Upper lobe of left lung (tissue), 6 donors: ENCODE measurements around the gene PCDHGA4. TPM values are rescaled to one million over a fixed set of nuclear protein-coding genes. Genes with fewer than 3 reads are reported as not detected.
"Not testable (repeated sequence)": the region's sequence is repeated elsewhere in the genome, so short reads cannot be mapped to it uniquely, and the experiment has no call there.

ENCODE experiments used
- ATAC-seq, 2 donors: fragments of 200-7000 bp; cut with Tn5 transposase; one replicate each; pipeline ENCODE4 v1.9.1; 2022; ENCODE audit warnings: mild to moderate bottlenecking in 2 of 2, moderate library complexity in 2 of 2; ENCODE audit not compliant: low FRiP score in 2 of 2
- DNase-seq, 2 donors: peaks; one replicate each; pipeline ENCODE4 v3.0.0-alpha.2; 2019 to 2020
- H3K27ac ChIP-seq, 4 donors: fragments of 200-600 bp; sonication (generic); one replicate each; pipeline ENCODE4 v1.5.1; 2016 to 2019
- H3K27me3 ChIP-seq, 4 donors: fragments of 200-600 bp; sonication (generic); one replicate each; pipeline ENCODE4 v1.5.1; 2017 to 2019
- H3K36me3 ChIP-seq, 4 donors: fragments of 200-600 bp; sonication (generic); one replicate each; pipeline ENCODE4 v1.5.1; 2016 to 2019
- H3K4me1 ChIP-seq, 4 donors: fragments of 200-600 bp; sonication (generic); one replicate each; pipeline ENCODE4 v1.5.1; 2018 to 2019
- H3K4me3 ChIP-seq, 4 donors: fragments of 200-600 bp; sonication (generic); one replicate each; pipeline ENCODE4 v1.5.1; 2017 to 2019; ENCODE audit warnings: mild to moderate bottlenecking in 2 of 4, moderate library complexity in 1 of 4
- H3K9me3 ChIP-seq, 4 donors: fragments of 200-600 bp; sonication (generic); one replicate each; pipeline ENCODE4 v1.5.1; 2018 to 2019
- CTCF ChIP-seq, 6 experiments: fragments of 450-650 bp in 4 of 6; fragments of 200-600 bp in 2 of 6; sonication (generic) in 2 of 6; IDR thresholded peaks; one replicate each; pipeline ENCODE4 v1.5.1; 2016 to 2019; ENCODE audit warnings: antibody characterized with exemption in 6 of 6
- EP300 ChIP-seq, 4 donors: sonication (generic); formaldehyde crosslinking; IDR thresholded peaks; one replicate each; pipeline ENCODE4 v1.5.1; 2017; ENCODE audit warnings: antibody characterized with exemption in 4 of 4, control low read depth in 2 of 4
- POLR2A ChIP-seq, 4 donors: fragments of 450-650 bp; IDR thresholded peaks; one replicate each; pipeline ENCODE4 v1.5.1; 2016 to 2017; ENCODE audit warnings: antibody characterized with exemption in 4 of 4, mild to moderate bottlenecking in 2 of 4
- POLR2AphosphoS5 ChIP-seq, 2 donors: sonication (generic); formaldehyde crosslinking; IDR thresholded peaks; one replicate each; pipeline ENCODE4 v1.5.1; 2017; ENCODE audit warnings: antibody characterized with exemption in 2 of 2
- WGBS, 2 donors: methylation state at CpG; one replicate each; pipeline ENCODE4 v1.1.5; 2017 to 2018; 5-methylcytosine and 5-hydroxymethylcytosine counted together
- total RNA-seq, 6 donors: library from RNA; depleted of rRNA in 4 of 6; stranded (reverse); fragments of >200 nt in 4 of 6; gene quantifications; one replicate each; pipeline versions ENCODE4 v1.1.0 to v1.2.1, GENCODE V29; 2016 to 2021
- donor health status: DM: no; HTN: no; CAD: no; lungs with moderate emphysema.
- donor health status: DM: no; HTN: yes; CAD: no; lungs with severe emphysema.

Gene PCDHGA4
- total RNA-seq, 6 donors from 2014 or later: 1.7 to 9.4 (median 2.8) TPM

GRCh38 chr5:141342773-141343172, 12.0 kb upstream of the PCDHGA4 start:
- Histone ChIP-seq H3K4me1 (no peaks in the 10 kb centered on the region), H3K27me3 (no peaks in the 10 kb centered on the region), H3K9me3 (peaks cover 32 to 84% (median 59%) of the 10 kb centered on the region in 4 donors), H3K36me3 (no peaks in the 10 kb centered on the region), H3K27ac (no peak overlapping the region), H3K4me3 (no peak overlapping the region)
- 10 to 24% methylated on average over 1 of the region's 1 CpG for WGBS, 2 donors
- ATAC-seq: no peak
- TF ChIP-seq EP300 (IDR thresholded peaks at IDR 0.05) (no peak), POLR2A (IDR thresholded peaks at IDR 0.05) (no peak), POLR2AphosphoS5 (IDR thresholded peaks at IDR 0.05) (no peak), CTCF (IDR thresholded peaks at IDR 0.05) (no peak)
- no peak for DNase-seq

DNA sequence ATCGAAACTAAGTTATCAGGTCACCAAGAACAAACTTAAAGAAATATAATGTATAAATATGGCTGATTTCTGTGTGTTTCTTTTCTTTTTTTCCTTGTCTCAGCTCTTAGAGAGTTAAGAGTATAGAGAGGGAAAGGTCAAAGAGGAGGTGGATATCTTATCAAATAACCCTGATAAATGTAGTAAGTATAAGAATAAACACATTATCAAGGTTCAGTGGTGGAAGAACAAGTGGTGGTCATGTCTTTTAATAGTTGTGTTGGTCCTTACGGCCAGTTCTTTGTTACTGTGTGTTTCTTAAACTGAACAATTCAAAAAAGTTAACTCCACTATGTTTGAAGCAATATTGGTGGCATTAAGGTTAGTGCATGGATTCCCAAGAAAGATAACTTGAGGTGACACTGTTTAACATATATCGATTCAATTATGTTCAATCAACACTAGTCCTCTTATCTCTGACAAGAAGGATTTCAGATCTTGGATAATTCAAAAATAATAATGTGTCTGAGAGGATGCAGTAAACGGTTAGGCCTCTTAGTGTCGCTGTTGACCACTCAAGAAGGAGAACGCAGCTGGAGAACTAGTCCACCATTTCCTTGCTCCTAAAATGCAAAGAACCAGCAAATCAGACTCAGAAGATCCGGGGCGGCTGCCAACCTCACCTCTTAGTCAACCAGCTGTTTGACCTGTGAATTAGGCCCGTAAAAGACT, 11.4 kb upstream of the PCDHGA4 start, which contains the start of gene PCDHGA3:
PCDHGA3 (plus strand) TSS at position 588 of the 711 bp plus-strand sequence. CDS start 205 bp downstream, outside the sequence.
- Histone ChIP-seq H3K4me1 (no peaks in the 10 kb centered on the region), H3K27me3 (no peaks in the 10 kb centered on the region), H3K27ac (no peak within 1 kb of the TSS), H3K9me3 (peaks cover 27 to 84% (median 52%) of the 10 kb centered on the region in 4 donors), H3K36me3 (no peaks in the 10 kb centered on the region), H3K4me3 (peak within 1 kb of the TSS in 2 of 4 donors; percentile 5 to 19)
- no peak for TF ChIP-seq EP300 (IDR thresholded peaks at IDR 0.05)
- TF ChIP-seq POLR2AphosphoS5 (IDR thresholded peaks at IDR 0.05): no peak
- peak in 1 of 6 experiments; percentile 12 for TF ChIP-seq CTCF (IDR thresholded peaks at IDR 0.05)
- TF ChIP-seq POLR2A (IDR thresholded peaks at IDR 0.05): no peak
- DNase-seq: no peak
- 25 to 31% methylated on average over 9 of the region's 9 CpGs for WGBS, 2 donors
- no peak for ATAC-seq

DNA sequence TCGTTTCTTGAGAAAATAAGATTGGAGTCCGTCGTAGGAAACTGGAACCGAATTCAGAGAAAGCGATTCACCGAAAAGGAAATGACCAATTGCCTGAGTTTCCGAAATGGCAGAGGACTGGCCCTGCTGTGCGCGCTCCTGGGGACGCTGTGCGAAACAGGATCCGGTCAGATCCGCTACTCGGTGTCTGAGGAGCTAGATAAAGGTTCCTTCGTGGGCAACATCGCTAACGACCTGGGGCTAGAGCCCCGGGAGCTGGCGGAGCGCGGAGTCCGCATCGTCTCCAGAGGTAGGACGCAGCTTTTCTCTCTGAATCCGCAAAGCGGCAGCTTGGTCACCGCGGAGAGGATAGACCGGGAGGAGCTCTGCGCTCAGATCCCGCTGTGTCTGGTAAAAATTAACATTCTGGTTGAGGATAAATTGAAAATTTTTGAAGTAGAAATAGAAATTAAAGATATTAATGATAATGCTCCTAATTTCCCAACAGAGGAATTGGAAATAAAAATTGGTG, 10.8 kb upstream of the PCDHGA4 start:
- no peak overlapping the region for H3K27ac ChIP-seq
- ATAC-seq (no peak), DNase-seq (peak in 1 of 2 donors; percentile 65)
- no peaks in the 10 kb centered on the region for H3K4me1 ChIP-seq
- no peaks in the 10 kb centered on the region for H3K27me3 ChIP-seq
- no peak for TF ChIP-seq CTCF (IDR thresholded peaks at IDR 0.05)
- no peak for TF ChIP-seq POLR2AphosphoS5 (IDR thresholded peaks at IDR 0.05)
- TF ChIP-seq EP300 (IDR thresholded peaks at IDR 0.05): no peak
- TF ChIP-seq POLR2A (IDR thresholded peaks at IDR 0.05): no peak
- H3K4me3 ChIP-seq: peak overlapping the region in 2 of 4 donors; percentile 5 to 19
- WGBS, 2 donors: 24 to 30% methylated on average over 31 of the region's 31 CpGs
- H3K36me3 ChIP-seq: no peaks in the 10 kb centered on the region
- H3K9me3 ChIP-seq: peaks cover 21 to 78% (median 46%) of the 10 kb centered on the region in 4 donors

DNA sequence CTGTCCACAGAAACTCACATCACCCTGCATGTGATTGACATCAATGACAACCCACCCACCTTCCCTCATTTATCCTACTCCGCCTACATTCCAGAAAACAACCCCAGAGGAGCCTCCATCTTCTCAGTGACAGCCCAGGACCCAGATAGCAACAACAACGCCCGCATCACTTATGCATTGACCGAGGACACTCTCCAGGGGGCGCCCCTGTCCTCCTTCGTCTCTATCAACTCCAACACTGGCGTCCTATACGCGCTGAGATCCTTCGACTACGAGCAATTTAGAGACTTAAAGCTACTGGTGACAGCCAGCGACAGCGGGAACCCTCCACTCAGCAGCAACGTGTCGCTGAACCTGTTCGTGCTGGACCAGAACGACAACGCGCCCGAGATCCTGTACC, 9.5 kb upstream of the PCDHGA4 start:
- DNase-seq: no peak

GRCh38 chr5:141346017-141346416, 8.8 kb upstream of the PCDHGA4 start:
- H3K4me1 ChIP-seq, H3K36me3 ChIP-seq, ATAC-seq, H3K27me3 ChIP-seq, H3K4me3 ChIP-seq, H3K27ac ChIP-seq: not testable (repeated sequence)
- peaks cover 19 to 73% (median 41%) of the 10 kb centered on the region in 4 donors for H3K9me3 ChIP-seq
- 49 to 58% methylated on average over 8 of the region's 35 CpGs for WGBS, 2 donors
- peak in 1 of 2 donors; percentile 62 for DNase-seq

More for the DNA sequence above, 9.5 kb upstream of the PCDHGA4 start:
- Histone ChIP-seq H3K36me3 (no peaks in the 10 kb centered on the region), H3K27me3 (no peaks in the 10 kb centered on the region), H3K4me1 (peaks cover 0 to 3% (median 0%) of the 10 kb centered on the region in 4 donors), H3K9me3 (peaks cover 21 to 73% (median 39%) of the 10 kb centered on the region in 4 donors), H3K4me3 (no peak overlapping the region), H3K27ac (no peak overlapping the region)
- 34 to 45% methylated on average over 13 to 20 of the region's 20 CpGs for WGBS, 2 donors
- ATAC-seq: no peak
- no peak for TF ChIP-seq CTCF (IDR thresholded peaks at IDR 0.05)
